K562 (cell line): ENCODE data around the gene RNF34. TPM values are rescaled to one million over a fixed set of nuclear protein-coding genes. Genes with fewer than 3 reads are reported as not detected.

Experiments
- CBX2 ChIP-seq: fragments of 200-600 bp; sonication (generic); IDR thresholded peaks from one replicate; pipeline ENCODE4 v1.6.1; 2012; ENCODE audit warnings: mild to moderate bottlenecking, low read length, inconsistent platforms; ENCODE audit not compliant: insufficient read depth, poor library complexity, severe bottlenecking
- CHD1 ChIP-seq: fragments of 200-600 bp; sonication (generic); IDR thresholded peaks from one replicate; pipeline ENCODE4 v1.6.1; 2012; ENCODE audit warnings: mild to moderate bottlenecking, moderate library complexity, low read length, inconsistent platforms
- CXXC5 ChIP-seq: fragments of 250-450 bp; sonication (Bioruptor Pico); IDR thresholded peaks from 2 replicates; pipeline ENCODE4 v1.8.0; 2022; ENCODE audit warnings: inconsistent platforms, mild to moderate bottlenecking, moderate library complexity
- DPF2 ChIP-seq: fragments of 450-650 bp; IDR thresholded peaks from 2 replicates; pipeline ENCODE4 v1.6.1; 2016
- HDAC1 ChIP-seq, 2 experiments: fragments of 450-650 bp; IDR thresholded peaks; 2 replicates each; pipeline ENCODE4 v1.6.1; 2016 to 2017; ENCODE audit warnings: inconsistent platforms in 1 of 2, mild to moderate bottlenecking in 1 of 2, moderate library complexity in 1 of 2
- KDM1A ChIP-seq, 2 experiments: fragments of 450-650 bp; IDR thresholded peaks; 2 replicates each; pipeline ENCODE4 v1.6.1; 2016; ENCODE audit warnings: mild to moderate bottlenecking in 2 of 2
- SMARCA5 ChIP-seq: fragments of 450-650 bp; IDR thresholded peaks from 2 replicates; pipeline ENCODE4 v1.6.1; 2016
- TOE1 ChIP-seq, 2 experiments: fragments of 450-650 bp in 1 of 2; sonication (generic) in 1 of 2; formaldehyde crosslinking in 1 of 2; IDR thresholded peaks; 2 replicates each; pipeline versions ENCODE4 v1.7.1 to v1.8.0; 2016 to 2022; ENCODE audit warnings: borderline replicate concordance in 2 of 2, mild to moderate bottlenecking in 2 of 2, antibody characterized with exemption in 1 of 2, inconsistent platforms in 1 of 2, low read depth in 1 of 2, missing genetic modification reagents in 1 of 2, moderate library complexity in 1 of 2
- ZBTB5 ChIP-seq: fragments of 450-650 bp; IDR thresholded peaks from 2 replicates; pipeline ENCODE4 v1.6.1; 2017; ENCODE audit warnings: antibody characterized with exemption
- ZFP30 ChIP-seq: fragments of 250-450 bp; sonication (Bioruptor Pico); IDR thresholded peaks from 2 replicates; pipeline ENCODE4 v1.8.0; 2022; ENCODE audit warnings: moderate library complexity, mild to moderate bottlenecking, inconsistent platforms, borderline replicate concordance
- ZNF707 ChIP-seq: fragments of 250-450 bp; sonication (Bioruptor Pico); conservative IDR thresholded peaks from 2 replicates; pipeline ENCODE4 v1.8.0; 2022; ENCODE audit warnings: inconsistent platforms, mild to moderate bottlenecking, moderate library complexity
- polyA plus RNA-seq, 8 experiments: library from polyadenylated mRNA; depleted of rRNA in 4 of 8; stranded (reverse) in 5 of 8; unstranded in 3 of 8; fragments of >200 nt; fragmentation: Nextera tagmentation in 2 of 8; fragmentation: Illumina TruSeq in 1 of 8; extraction: Ambion mirVana in 2 of 8; extraction: Trizol in 1 of 8; gene quantifications; 2 replicates each; pipeline versions ENCODE4 v1.2.1 to v1.2.3, GENCODE V29; 2011 to 2014; ENCODE audit warnings: inconsistent platforms in 1 of 8, missing spikeins in 1 of 8
- total RNA-seq, 7 experiments: library from RNA; depleted of rRNA in 6 of 7; stranded (reverse); fragments of >200 nt in 6 of 7; fragmentation: Illumina TruSeq in 2 of 7; extraction: Trizol in 2 of 7; gene quantifications; 2 replicates each; pipeline versions ENCODE4 v1.2.1 to v1.2.3, GENCODE V29; 2011 to 2021; ENCODE audit warnings: low replicate concordance in 1 of 7
- TF ChIP-seq, protein P1 (sequence below): sonication (generic); formaldehyde crosslinking; IDR thresholded peaks from 2 replicates; pipeline ENCODE4 v1.8.1; 2023; ENCODE audit warnings: mild to moderate bottlenecking, missing genetic modification reagents
- TF ChIP-seq, protein P2 (sequence below): fragments of 450-650 bp; IDR thresholded peaks from 2 replicates; pipeline ENCODE4 v1.6.1; 2016; ENCODE audit warnings: borderline replicate concordance
- TF ChIP-seq, protein P3 (sequence below), 2 experiments: fragments of 250-450 bp in 1 of 2; fragments of 450-650 bp in 1 of 2; sonication (Bioruptor Pico) in 1 of 2; IDR thresholded peaks; 2 replicates each; pipeline versions ENCODE4 v1.6.1 to v1.8.0; 2016 to 2021; ENCODE audit warnings: mild to moderate bottlenecking in 2 of 2, moderate library complexity in 2 of 2, missing compliant biosample characterization in 1 of 2, missing genetic modification characterization in 1 of 2

Gene RNF34
- total and polyA plus RNA-seq, 9 of the 15 experiments (the other 6 are each of a cell fraction or from before 2014, with no cell fraction given): 41.7 to 88.9 (median 54.1) TPM

GRCh38 chr12:121400332-121401139 is 618 bp downstream of the RNF34 start (continued):
- TF ChIP-seq, protein P1, sequence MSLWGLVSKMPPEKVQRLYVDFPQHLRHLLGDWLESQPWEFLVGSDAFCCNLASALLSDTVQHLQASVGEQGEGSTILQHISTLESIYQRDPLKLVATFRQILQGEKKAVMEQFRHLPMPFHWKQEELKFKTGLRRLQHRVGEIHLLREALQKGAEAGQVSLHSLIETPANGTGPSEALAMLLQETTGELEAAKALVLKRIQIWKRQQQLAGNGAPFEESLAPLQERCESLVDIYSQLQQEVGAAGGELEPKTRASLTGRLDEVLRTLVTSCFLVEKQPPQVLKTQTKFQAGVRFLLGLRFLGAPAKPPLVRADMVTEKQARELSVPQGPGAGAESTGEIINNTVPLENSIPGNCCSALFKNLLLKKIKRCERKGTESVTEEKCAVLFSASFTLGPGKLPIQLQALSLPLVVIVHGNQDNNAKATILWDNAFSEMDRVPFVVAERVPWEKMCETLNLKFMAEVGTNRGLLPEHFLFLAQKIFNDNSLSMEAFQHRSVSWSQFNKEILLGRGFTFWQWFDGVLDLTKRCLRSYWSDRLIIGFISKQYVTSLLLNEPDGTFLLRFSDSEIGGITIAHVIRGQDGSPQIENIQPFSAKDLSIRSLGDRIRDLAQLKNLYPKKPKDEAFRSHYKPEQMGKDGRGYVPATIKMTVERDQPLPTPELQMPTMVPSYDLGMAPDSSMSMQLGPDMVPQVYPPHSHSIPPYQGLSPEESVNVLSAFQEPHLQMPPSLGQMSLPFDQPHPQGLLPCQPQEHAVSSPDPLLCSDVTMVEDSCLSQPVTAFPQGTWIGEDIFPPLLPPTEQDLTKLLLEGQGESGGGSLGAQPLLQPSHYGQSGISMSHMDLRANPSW (CRISPR knock-in tag): 0 out of 2 replicates have a peak, but pooled peaks have one; percentile 9
- TF ChIP-seq, protein P2, sequence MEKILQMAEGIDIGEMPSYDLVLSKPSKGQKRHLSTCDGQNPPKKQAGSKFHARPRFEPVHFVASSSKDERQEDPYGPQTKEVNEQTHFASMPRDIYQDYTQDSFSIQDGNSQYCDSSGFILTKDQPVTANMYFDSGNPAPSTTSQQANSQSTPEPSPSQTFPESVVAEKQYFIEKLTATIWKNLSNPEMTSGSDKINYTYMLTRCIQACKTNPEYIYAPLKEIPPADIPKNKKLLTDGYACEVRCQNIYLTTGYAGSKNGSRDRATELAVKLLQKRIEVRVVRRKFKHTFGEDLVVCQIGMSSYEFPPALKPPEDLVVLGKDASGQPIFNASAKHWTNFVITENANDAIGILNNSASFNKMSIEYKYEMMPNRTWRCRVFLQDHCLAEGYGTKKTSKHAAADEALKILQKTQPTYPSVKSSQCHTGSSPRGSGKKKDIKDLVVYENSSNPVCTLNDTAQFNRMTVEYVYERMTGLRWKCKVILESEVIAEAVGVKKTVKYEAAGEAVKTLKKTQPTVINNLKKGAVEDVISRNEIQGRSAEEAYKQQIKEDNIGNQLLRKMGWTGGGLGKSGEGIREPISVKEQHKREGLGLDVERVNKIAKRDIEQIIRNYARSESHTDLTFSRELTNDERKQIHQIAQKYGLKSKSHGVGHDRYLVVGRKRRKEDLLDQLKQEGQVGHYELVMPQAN: 0 out of 2 replicates have a peak, but pooled peaks have one; percentile 1
- TF ChIP-seq ZBTB5 (no peak), CBX2 (no peak), ZNF707 (CRISPR knock-in tag) (no peak), HDAC1 (IDR thresholded peaks at IDR 0.05) (0 out of 4 replicates have a peak, but pooled peaks of 1 of the 2 experiments have one; percentile 20), DPF2 (peak; percentile 76), CHD1 (peak; percentile 70), CXXC5 (CRISPR knock-in tag) (no peak), KDM1A (IDR thresholded peaks at IDR 0.05) (peak; percentile 72 to 74), ZFP30 (no peak), TOE1 (IDR thresholded peaks at IDR 0.05; ENCODE audit: borderline replicate concordance) (0 out of 2 replicates have a peak, but pooled peaks have one; percentile 19), TOE1 (CRISPR knock-in tag; IDR thresholded peaks at IDR 0.05; ENCODE audit: borderline replicate concordance, low read depth) (no peak), SMARCA5 (no peak)
- TF ChIP-seq, protein P3, sequence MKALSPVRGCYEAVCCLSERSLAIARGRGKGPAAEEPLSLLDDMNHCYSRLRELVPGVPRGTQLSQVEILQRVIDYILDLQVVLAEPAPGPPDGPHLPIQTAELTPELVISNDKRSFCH (CRISPR knock-in tag; IDR thresholded peaks at IDR 0.05): no peak
- TF ChIP-seq, protein P3 (tag; IDR thresholded peaks at IDR 0.05): 0 out of 2 replicates have a peak, but pooled peaks have one; percentile 38
